SK-N-SH (cell line): Measurements from ENCODE around the gene UQCRC1. TPM values are rescaled to one million over a fixed set of nuclear protein-coding genes. Genes with fewer than 3 reads are reported as not detected.

Experiments used
- CTCF ChIA-PET: fragments of 300-600, 350-600 bp; formaldehyde crosslinking; extraction: SDS; loops from one replicate; lab custom pipeline; 2021; lab: Yijun Ruan, JAX
- POLR2A ChIA-PET: fragments of 350-600 bp; sonication (Branson Sonifier 250); formaldehyde crosslinking; extraction: SDS; loops from one replicate; lab custom pipeline; 2020; ENCODE audit warnings: antibody characterized with exemption, inconsistent platforms; lab: Yijun Ruan, JAX
- DNase-seq: peaks from one replicate; pipeline ENCODE4 v3.0.0; 2012
- H2AFZ ChIP-seq: fragments of 200-600 bp; sonication (generic); 2 replicates; pipeline ENCODE4 v1.8.1; 2016; ENCODE audit warnings: antibody characterized with exemption, mild to moderate bottlenecking, low read depth
- H3F3A ChIP-seq: fragments of 200-600 bp; sonication (generic); replicated peaks from 2 replicates; pipeline ENCODE3; 2016; ENCODE audit warnings: antibody characterized with exemption, mild to moderate bottlenecking; ENCODE audit not compliant: insufficient read depth
- H3K27ac ChIP-seq, 2 experiments: fragments of 200-500 bp in 1 of 2; fragments of 200-600 bp in 1 of 2; sonication (Bioruptor generic) in 1 of 2; sonication (generic), shearing (Covaris generic) in 1 of 2; 2 replicates each; pipeline versions ENCODE4 v1.5.1 to v1.6.1; 2014 to 2016; ENCODE audit warnings: low read depth in 2 of 2, inconsistent platforms in 1 of 2, low read length in 1 of 2, mild to moderate bottlenecking in 1 of 2, mixed read lengths in 1 of 2
- H3K27me3 ChIP-seq: fragments of 200-600 bp; sonication (generic), shearing (Covaris generic); 2 replicates; pipeline ENCODE4 v1.6.1; 2016; ENCODE audit warnings: mixed run types; ENCODE audit not compliant: insufficient read depth
- H3K36me3 ChIP-seq, 2 experiments: fragments of 200-500 bp in 1 of 2; fragments of 200-600 bp in 1 of 2; sonication (Bioruptor generic) in 1 of 2; sonication (generic) in 1 of 2; replicated peaks in 1 of 2; 2 replicates each; pipeline versions ENCODE3 to v1.5.1; 2014 to 2016; ENCODE audit warnings: low read length in 1 of 2, mild to moderate bottlenecking in 1 of 2; ENCODE audit not compliant: insufficient read depth in 2 of 2, control insufficient read depth in 1 of 2
- H3K4me1 ChIP-seq, 2 experiments: fragments of 200-500 bp in 1 of 2; fragments of 200-600 bp in 1 of 2; sonication (Bioruptor generic) in 1 of 2; sonication (generic), shearing (Covaris generic) in 1 of 2; 2 replicates each; pipeline versions ENCODE4 v1.5.1 to v1.6.1; 2014 to 2016; ENCODE audit warnings: low read depth in 1 of 2, low read length in 1 of 2, mixed run types in 1 of 2; ENCODE audit not compliant: insufficient read depth in 2 of 2, control insufficient read depth in 1 of 2
- H3K4me2 ChIP-seq: fragments of 200-600 bp; sonication (generic), shearing (Covaris generic); 2 replicates; pipeline ENCODE4 v1.6.1; 2017; ENCODE audit warnings: mixed run types
- H3K4me3 ChIP-seq, 2 experiments: fragments of 200-500 bp in 1 of 2; fragments of 200-600 bp in 1 of 2; sonication (Bioruptor generic) in 1 of 2; sonication (generic), shearing (Covaris generic) in 1 of 2; 2 replicates each; pipeline versions ENCODE4 v1.5.1 to v1.8.1; 2014 to 2016; ENCODE audit warnings: low read depth in 2 of 2, inconsistent platforms in 1 of 2, low read length in 1 of 2, mild to moderate bottlenecking in 1 of 2, mixed read lengths in 1 of 2, moderate library complexity in 1 of 2
- H3K79me2 ChIP-seq: fragments of 200-600 bp; sonication (generic); 2 replicates; pipeline ENCODE4 v1.8.1; 2017; ENCODE audit warnings: mild to moderate bottlenecking; ENCODE audit not compliant: insufficient read depth
- H3K9ac ChIP-seq: fragments of 200-600 bp; sonication (generic); 2 replicates; pipeline ENCODE4 v1.6.1; 2017; ENCODE audit warnings: mixed run types
- H3K9me2 ChIP-seq: fragments of 200-600 bp; sonication (generic); 2 replicates; pipeline ENCODE4 v1.6.1; 2017; ENCODE audit warnings: mixed run types
- H3K9me3 ChIP-seq: fragments of 200-600 bp; sonication (generic); 2 replicates; pipeline ENCODE4 v1.6.1; 2017; ENCODE audit warnings: mixed run types, mild to moderate bottlenecking, moderate library complexity
- H4K20me1 ChIP-seq: fragments of 200-600 bp; sonication (generic); 2 replicates; pipeline ENCODE4 v1.6.1; 2017; ENCODE audit warnings: mild to moderate bottlenecking, mixed run types; ENCODE audit not compliant: insufficient read depth
- CTCF ChIP-seq: fragments of 200-600 bp; sonication (generic); IDR thresholded peaks from 2 replicates; pipeline ENCODE4 v1.6.1; 2017; ENCODE audit warnings: antibody characterized with exemption, mild to moderate bottlenecking, moderate library complexity
- ELF1 ChIP-seq: IDR thresholded peaks from 2 replicates; pipeline ENCODE4 v1.4.0; 2012
- EP300 ChIP-seq, 2 experiments: IDR thresholded peaks; 2 replicates each; pipeline versions ENCODE4 v1.4.0 to v1.6.1; 2012; ENCODE audit warnings: borderline replicate concordance in 1 of 2, low read depth in 1 of 2, low read length in 1 of 2
- GATA2 ChIP-seq: sonication (generic); formaldehyde crosslinking; IDR thresholded peaks from 2 replicates; pipeline ENCODE4 v1.5.0; 2020; ENCODE audit warnings: mild to moderate bottlenecking, missing genetic modification reagents
- NFIC ChIP-seq: IDR thresholded peaks from 2 replicates; pipeline ENCODE4 v1.4.0; 2012; ENCODE audit warnings: borderline replicate concordance
- RCOR1 ChIP-seq: fragments of 150-350 bp; IDR thresholded peaks from 2 replicates; pipeline ENCODE4 v1.6.1; 2017; ENCODE audit warnings: antibody characterized with exemption, low read length
- USF2 ChIP-seq: fragments of 150-350 bp; IDR thresholded peaks from 2 replicates; pipeline ENCODE4 v1.6.1; 2017; ENCODE audit warnings: antibody characterized with exemption, low read length, low read depth, borderline replicate concordance
- WGBS: methylation state at CpG from one replicate; pipeline ENCODE4 v1.1.6; 2017; ENCODE audit warnings: low lambda C conversion rate; 5-methylcytosine and 5-hydroxymethylcytosine counted together
- polyA plus RNA-seq, 3 experiments: library from polyadenylated mRNA; depleted of rRNA; stranded (reverse); fragments of >200 nt; gene quantifications; 2 replicates each; pipeline ENCODE4 v1.2.3, GENCODE V29; 2012

Gene UQCRC1
- polyA plus RNA-seq, 1 of the 3 experiments (the other 2 are of a cell fraction): 284 TPM

GRCh38 chr3:48560648-48561018 is 48.8 kb downstream of the UQCRC1 start:
- peak overlapping the region in 1 of 2 experiments; percentile 6; a peak in 1 of 4 replicates for H3K4me3 ChIP-seq
- H3K9ac ChIP-seq: no peak overlapping the region
- no peak for TF ChIP-seq NFIC
- ChIA-PET POLR2A (no interaction called here), CTCF (interaction anchor here (0.8 to 1.3 kb wide), 3 partner anchors 53 to 99 kb away, joined by 3 read pairs; partner anchors contain the start of gene SLC26A6)
- DNase-seq: peak; percentile 39
- H3K9me3 ChIP-seq: no peaks in the 10 kb centered on the region
- H3K4me2 ChIP-seq: peak overlapping the region; percentile 66
- H3K27me3 ChIP-seq: no peaks in the 10 kb centered on the region
- no peaks in the 10 kb centered on the region for H3K36me3 ChIP-seq
- H3K27ac ChIP-seq: peak overlapping the region; percentile 59 to 83
- H3K79me2 ChIP-seq: peaks cover 6% of the 10 kb centered on the region; the same call in 1 of the 2 replicates
- no peaks in the 10 kb centered on the region for H3K9me2 ChIP-seq
- no peaks in the 10 kb centered on the region for H4K20me1 ChIP-seq
- peaks cover 33% of the 10 kb centered on the region for H3F3A ChIP-seq
- peaks cover 51 to 83% of the 10 kb centered on the region in 2 experiments; a peak in 3 of 4 replicates for H3K4me1 ChIP-seq
- WGBS: 75% methylated on average over 3 of the region's 5 CpGs
- no peak overlapping the region for H2AFZ ChIP-seq

- TF ChIP-seq GATA2 (CRISPR knock-in tag): peak; percentile 74
- TF ChIP-seq USF2: no peak
- TF ChIP-seq EP300 (IDR thresholded peaks at IDR 0.05; ENCODE audit: borderline replicate concordance in 1 of 2, low read depth in 1 of 2, low read length in 1 of 2): peak in 1 of 2 experiments; percentile 30; a peak in 1 of 4 replicates
- TF ChIP-seq CTCF: no peak; the same call in 1 of the 2 replicates
- TF ChIP-seq RCOR1: no peak
- no peak for TF ChIP-seq ELF1
- WGBS: 61% methylated on average over 6 of the region's 6 CpGs
- H3K36me3 ChIP-seq: no peaks in the 10 kb centered on the region
These were observed 50.8 kb downstream of the UQCRC1 start for GRCh38 chr3:48558493-48559134.

More at GRCh38 chr3:48558493-48559134, 50.8 kb downstream of the UQCRC1 start:
- H2AFZ ChIP-seq: no peak overlapping the region
- no peaks in the 10 kb centered on the region for H3K9me3 ChIP-seq
- peaks cover 38 to 75% of the 10 kb centered on the region in 2 experiments; a peak in 3 of 4 replicates for H3K4me1 ChIP-seq
- no peak overlapping the region for H3K4me2 ChIP-seq
- ChIA-PET POLR2A (interaction anchor here (1.0 to 1.5 kb wide), 4 partner anchors 76 to 119 kb away, joined by 3 to 6 read pairs (median 4); partner anchors contain the start of genes CCDC51, SLC26A6 and TMA7), CTCF (interaction anchor here (0.6 to 12.6 kb wide), 17 partner anchors 8 to 181 kb away, joined by 3 to 136 read pairs (median 4); partner anchors contain the start of genes ATRIP, CCDC51, SLC26A6 and TMA7)
- H3K27ac ChIP-seq: peak overlapping the region in 1 of 2 experiments; percentile 83; a peak in 2 of 4 replicates
- no peaks in the 10 kb centered on the region for H4K20me1 ChIP-seq
- H3F3A ChIP-seq: peaks cover 29% of the 10 kb centered on the region
- no peaks in the 10 kb centered on the region for H3K27me3 ChIP-seq
- peak overlapping the region in 1 of 2 experiments; percentile 40; a peak in 1 of 4 replicates for H3K4me3 ChIP-seq
- no peak overlapping the region for H3K9ac ChIP-seq
- no peaks in the 10 kb centered on the region for H3K9me2 ChIP-seq
- DNase-seq: peak; percentile 49
- peaks cover 15% of the 10 kb centered on the region; the same call in 1 of the 2 replicates for H3K79me2 ChIP-seq
